GM19397 (cell line): ENCODE measurements around the gene MYOZ3.

Source experiments
- ATAC-seq: cut with Tn5 transposase; IDR thresholded peaks from one replicate; pipeline ENCODE4 v1.9.1; 2021; ENCODE audit warnings: mild to moderate bottlenecking, moderate library complexity; ENCODE audit not compliant: unreplicated experiment

Gene MYOZ3

DNA sequence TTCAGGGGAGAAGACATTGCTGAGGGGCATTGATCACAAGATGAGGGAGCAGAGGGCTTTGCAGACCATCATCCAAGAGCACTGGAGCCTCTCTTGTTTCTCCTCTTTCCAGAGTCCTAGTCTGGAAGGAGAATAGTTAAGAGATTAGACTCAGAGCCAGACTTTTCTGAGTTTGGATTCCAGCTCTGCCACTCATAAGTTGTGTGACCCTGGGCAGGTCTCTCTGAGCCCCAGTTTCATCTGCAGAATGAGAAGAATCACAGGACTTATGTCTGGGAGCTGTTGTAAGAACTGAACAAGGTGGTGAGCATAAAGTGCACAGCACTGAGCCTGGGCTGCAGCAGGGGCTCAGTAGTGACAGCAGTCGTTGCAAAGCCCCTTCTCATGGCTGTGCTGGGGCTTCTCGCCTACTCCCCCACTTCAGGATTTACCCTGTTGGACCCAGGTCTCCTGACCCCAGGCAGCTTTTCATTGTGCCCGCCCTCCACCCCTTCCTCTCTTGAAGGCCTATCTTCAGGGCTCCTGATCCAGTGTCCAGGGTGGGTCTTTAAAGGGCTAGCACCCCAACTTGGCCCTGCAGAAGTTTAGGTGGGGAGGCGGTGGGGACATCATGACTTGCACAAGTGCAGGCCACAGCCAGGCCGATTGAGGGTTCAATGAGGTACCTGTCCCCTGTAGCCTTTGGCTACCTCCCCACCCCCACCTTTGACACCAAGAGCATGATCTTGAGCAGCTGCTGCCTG lies 19.1 kb upstream of the MYOZ3 start:
- ATAC-seq: no peak

- ATAC-seq: no peak
These were observed 18.5 kb upstream of the MYOZ3 start for GRCh38 chr5:150642567-150642927.

DNA sequence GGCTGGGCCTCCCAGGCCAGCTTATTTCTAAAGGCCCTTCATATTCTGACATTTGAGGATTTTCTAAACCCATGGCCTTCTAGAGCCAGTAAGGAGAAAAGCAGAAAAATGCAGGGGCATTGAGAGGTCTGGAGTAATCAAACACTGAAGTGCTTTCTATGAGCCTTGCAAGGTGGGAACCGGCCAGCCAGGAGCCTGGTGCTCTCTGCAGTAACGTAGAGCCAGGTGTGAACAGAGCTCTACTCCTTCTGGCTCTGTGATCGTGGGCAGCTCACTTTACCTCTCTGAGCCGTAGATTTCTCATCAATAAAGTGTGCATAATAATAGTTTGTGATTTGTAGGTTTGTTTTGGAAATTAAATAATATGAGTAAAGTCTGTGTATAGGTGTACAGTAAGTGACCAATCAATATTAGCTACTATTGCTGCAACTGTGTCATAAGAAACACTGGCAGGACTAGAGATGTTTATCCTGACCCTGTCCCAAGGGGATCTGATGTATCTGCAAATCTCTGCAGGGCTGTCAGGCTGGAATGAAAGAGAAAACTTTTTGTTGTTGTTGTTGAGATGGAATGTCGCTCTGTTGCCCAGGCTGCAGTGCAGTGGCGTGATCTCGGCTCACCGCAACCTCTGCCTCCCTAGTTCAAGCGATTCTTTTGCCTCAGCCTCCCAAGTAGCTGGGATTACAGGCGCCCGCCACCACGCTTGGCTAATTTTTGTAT lies 17.9 kb upstream of the MYOZ3 start:
- ATAC-seq: no peak

DNA sequence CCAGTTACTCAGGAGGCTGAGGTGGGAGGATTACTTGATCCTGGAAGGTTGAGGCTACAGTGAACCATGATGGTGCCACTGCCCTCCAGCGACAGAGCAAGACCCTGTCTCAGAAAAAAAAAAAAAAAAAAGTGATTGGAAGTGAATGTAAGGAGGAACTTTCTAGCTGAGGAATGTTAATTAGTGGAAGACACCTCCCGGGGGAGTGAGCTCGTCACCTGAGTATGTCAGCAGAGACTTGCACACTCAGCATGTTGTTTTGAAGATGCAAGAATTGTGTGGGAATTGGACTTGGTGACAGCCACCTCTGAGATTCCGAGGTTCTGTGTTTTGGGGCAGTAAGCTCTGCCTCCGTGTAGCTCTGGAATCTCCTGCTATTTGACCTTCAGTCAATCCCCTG lies 17.0 kb upstream of the MYOZ3 start:
- ATAC-seq: no peak

DNA sequence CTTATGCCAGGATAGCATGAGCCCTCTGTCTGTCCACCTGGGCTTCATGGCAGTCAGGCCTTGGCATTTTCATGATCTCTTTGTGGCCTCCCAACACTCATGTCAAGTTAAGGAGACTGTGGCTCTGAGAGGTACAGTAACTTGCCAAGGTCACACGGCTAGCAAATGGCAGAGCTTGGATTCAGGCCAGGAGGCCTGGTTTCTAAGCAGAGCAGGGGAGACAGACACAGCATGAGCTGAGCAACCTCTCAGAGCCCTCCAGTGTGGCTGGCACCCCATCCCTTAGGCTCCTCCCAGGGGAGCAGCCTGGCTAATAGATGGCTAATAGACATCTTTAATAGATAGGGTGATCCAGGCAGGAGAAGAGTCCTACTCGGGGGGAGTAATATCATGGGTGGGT lies 16.5 kb upstream of the MYOZ3 start:
- no peak for ATAC-seq

DNA sequence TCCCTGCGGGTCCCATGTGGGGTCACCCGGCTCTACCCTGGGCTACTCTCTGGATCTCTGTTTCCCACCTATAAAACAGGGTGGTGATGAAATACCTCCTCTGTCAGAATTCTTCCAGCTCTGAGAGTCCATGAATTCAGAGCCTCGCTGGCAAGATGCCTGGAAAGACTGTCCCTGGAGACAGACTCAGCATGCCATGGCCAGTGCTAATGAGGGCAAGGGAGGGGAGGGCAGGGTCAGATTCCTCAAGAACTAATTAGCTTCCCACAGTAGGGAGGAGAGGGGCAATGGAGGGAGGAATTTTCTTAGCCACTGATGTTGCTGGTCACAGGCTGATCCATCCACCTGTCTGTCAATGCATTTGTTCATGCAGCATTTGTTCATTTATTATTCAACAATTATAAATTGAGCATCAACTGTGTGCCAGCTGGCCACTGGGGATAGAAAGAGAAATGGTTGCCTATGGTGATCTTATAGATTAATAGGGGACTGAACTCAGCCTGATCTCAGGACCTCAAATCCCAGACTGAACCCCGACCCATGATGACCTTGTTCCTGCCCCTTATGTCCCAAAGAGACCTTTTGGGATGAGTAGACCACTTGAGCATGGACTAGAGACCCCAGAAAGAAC lies 15.9 kb upstream of the MYOZ3 start:
- ATAC-seq: no peak

- ATAC-seq: no peak
These were observed 13.5 kb upstream of the MYOZ3 start for GRCh38 chr5:150647275-150648251.

GRCh38 chr5:150648294-150649107 lies 12.6 kb upstream of the MYOZ3 start:
- no peak for ATAC-seq

GRCh38 chr5:150649108-150650020 lies 11.7 kb upstream of the MYOZ3 start:
- no peak for ATAC-seq

- no peak for ATAC-seq
These were observed 10.7 kb upstream of the MYOZ3 start for GRCh38 chr5:150650021-150651006.

- no peak for ATAC-seq
These were observed 9.7 kb upstream of the MYOZ3 start for GRCh38 chr5:150651382-150651781.

GRCh38 chr5:150651924-150652671 lies 9.0 kb upstream of the MYOZ3 start:
- ATAC-seq: no peak

- ATAC-seq: no peak
These were observed 7.8 kb upstream of the MYOZ3 start for GRCh38 chr5:150653145-150653761.

DNA sequence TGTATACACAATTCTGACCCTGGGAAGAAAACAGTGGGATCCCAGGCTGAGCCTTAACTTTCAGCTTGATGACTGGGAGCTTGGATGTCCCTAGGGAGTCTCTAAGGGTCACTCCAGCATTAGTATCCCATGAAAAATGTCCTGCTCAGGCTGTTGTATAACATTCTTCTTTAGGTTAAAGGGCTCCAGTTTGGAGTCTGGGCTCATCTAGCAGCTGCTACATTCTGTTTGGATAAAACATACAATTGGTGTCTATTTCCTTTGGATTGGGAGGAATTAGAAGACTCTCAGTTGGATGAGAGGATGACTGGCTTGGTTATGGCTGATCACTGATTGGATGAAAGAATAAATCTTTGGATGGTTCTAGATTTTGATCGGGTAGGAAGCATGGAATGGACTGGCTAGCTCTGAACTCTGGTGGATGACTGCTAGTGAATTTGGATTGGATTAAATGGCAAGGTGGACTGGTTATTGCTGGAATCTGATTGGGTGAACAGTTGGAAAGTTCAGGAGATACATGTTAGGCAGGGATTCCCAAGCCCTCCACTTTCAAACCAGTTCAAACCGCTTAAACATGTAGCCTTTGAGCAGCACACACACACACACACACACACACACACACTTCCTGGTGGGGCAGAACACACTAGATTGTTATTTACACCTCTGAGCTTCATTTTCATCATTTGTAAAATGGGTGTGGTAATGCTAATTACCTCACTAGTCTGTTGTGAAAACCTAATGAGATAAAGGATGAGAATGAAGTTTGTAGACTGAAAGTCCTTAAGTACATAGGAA lies 7.1 kb upstream of the MYOZ3 start:
- ATAC-seq: no peak

GRCh38 chr5:150655221-150655620 lies 5.8 kb upstream of the MYOZ3 start:
- no peak for ATAC-seq
